ENCODE data around the gene GPR141. TPM values are rescaled to one million over a fixed set of nuclear protein-coding genes. Genes with fewer than 3 reads are reported as not detected.

The GPR141 gene
- total and polyA plus RNA-seq, 3 donors from 2014 or later, result 1.8 to 3.5 (median 2.5) TPM

GRCh38 chr7:37713613-37714012 is 30.0 kb downstream of the GPR141 start:
- no peaks in the 10 kb centered on the region for H3K4me1 ChIP-seq
- H3K27me3 ChIP-seq, result no peaks in the 10 kb centered on the region
- H3K27ac ChIP-seq, result no peak overlapping the region
- 93 to 97% methylated on average over 2 of the region's 2 CpGs for WGBS, 2 donors
- no peaks in the 10 kb centered on the region for H3K9me3 ChIP-seq
- no peak for TF ChIP-seq POLR2A (IDR thresholded peaks at IDR 0.05)
- no peak for TF ChIP-seq CTCF (IDR thresholded peaks at IDR 0.05)
- H3K36me3 ChIP-seq (ENCODE audit: low read depth, missing control alignments), result no peaks in the 10 kb centered on the region
- H3K4me3 ChIP-seq, result no peak overlapping the region
- DNase-seq, result no peak
- intact Hi-C loops (cut with DNase I; ENCODE audit: low total_unique reads), result no loop called here

- intact Hi-C loops (cut with DNase I; ENCODE audit: low total_unique reads), result no loop called here
- Histone ChIP-seq H3K9me3 (no peaks in the 10 kb centered on the region), H3K27me3 (no peaks in the 10 kb centered on the region), H3K36me3 (ENCODE audit: low read depth, missing control alignments) (no peaks in the 10 kb centered on the region), H3K4me1 (no peaks in the 10 kb centered on the region), H3K27ac (no peak overlapping the region), H3K4me3 (no peak overlapping the region)
- no peak for TF ChIP-seq CTCF (IDR thresholded peaks at IDR 0.05)
- no peak for TF ChIP-seq POLR2A (IDR thresholded peaks at IDR 0.05)
- WGBS, 2 donors, result 73 to 81% methylated on average over 2 of the region's 2 CpGs
- no peak for DNase-seq
These were observed 31.0 kb downstream of the GPR141 start for GRCh38 chr7:37714606-37715005.

- intact Hi-C loops (cut with DNase I; ENCODE audit: low total_unique reads), result no loop called here
- WGBS, 2 donors, result 100% methylated on average over 2 of the region's 2 CpGs
- no peak for DNase-seq
- no peaks in the 10 kb centered on the region for H3K36me3 ChIP-seq (ENCODE audit: low read depth, missing control alignments)
- H3K27me3 ChIP-seq, result no peaks in the 10 kb centered on the region
- H3K27ac ChIP-seq, result no peak overlapping the region
- no peaks in the 10 kb centered on the region for H3K9me3 ChIP-seq
- H3K4me1 ChIP-seq, result no peaks in the 10 kb centered on the region
- no peak overlapping the region for H3K4me3 ChIP-seq
- TF ChIP-seq CTCF (IDR thresholded peaks at IDR 0.05) (no peak), POLR2A (IDR thresholded peaks at IDR 0.05) (no peak)
These were observed 35.0 kb downstream of the GPR141 start for GRCh38 chr7:37718585-37718984.

- Histone ChIP-seq H3K9me3 (no peaks in the 10 kb centered on the region), H3K27ac (no peak overlapping the region), H3K27me3 (no peaks in the 10 kb centered on the region), H3K4me1 (no peaks in the 10 kb centered on the region), H3K36me3 (ENCODE audit: low read depth, missing control alignments) (no peaks in the 10 kb centered on the region), H3K4me3 (no peak overlapping the region)
- TF ChIP-seq POLR2A (IDR thresholded peaks at IDR 0.05), result no peak
- TF ChIP-seq CTCF (IDR thresholded peaks at IDR 0.05), result no peak
- WGBS, 2 donors, result 91 to 95% methylated on average over 1 of the region's 1 CpG
- DNase-seq, result no peak
- intact Hi-C loops (cut with DNase I; ENCODE audit: low total_unique reads), result no loop called here
These were observed 35.5 kb downstream of the GPR141 start for GRCh38 chr7:37719077-37719476.

- WGBS, 2 donors, result 45 to 51% methylated on average over 4 of the region's 4 CpGs
- Histone ChIP-seq H3K36me3 (ENCODE audit: low read depth, missing control alignments) (no peaks in the 10 kb centered on the region), H3K9me3 (no peaks in the 10 kb centered on the region), H3K4me1 (peaks cover 3% of the 10 kb centered on the region), H3K4me3 (no peak overlapping the region), H3K27ac (no peak overlapping the region), H3K27me3 (no peaks in the 10 kb centered on the region)
- intact Hi-C loops (cut with DNase I; ENCODE audit: low total_unique reads), result no loop called here
- no peak for DNase-seq
- TF ChIP-seq POLR2A (IDR thresholded peaks at IDR 0.05) (no peak), CTCF (IDR thresholded peaks at IDR 0.05) (no peak)
These were observed 41.2 kb downstream of the GPR141 start for GRCh38 chr7:37724732-37725131.
